Panc1 (cell line): ENCODE results near the gene ACBD3. TPM values are rescaled to one million over a fixed set of nuclear protein-coding genes. Genes with fewer than 3 reads are reported as not detected.
"Not testable (repeated sequence)": the region's sequence is repeated elsewhere in the genome, so short reads cannot be mapped to it uniquely, and the experiment has no call there.

Experiments
- ATAC-seq: fragments of 200-7000 bp; cut with Tn5 transposase; 2 replicates; pipeline ENCODE4 v1.9.1; 2020; ENCODE audit warnings: mild to moderate bottlenecking, moderate library complexity
- BruUV-seq: library from RNA; stranded (reverse); fragments of 400-500 nt; replicated peaks from 2 replicates; lab custom pipeline; 2021; lab: Mats Ljungman, UMichigan
- CTCF ChIA-PET: fragments of 300-600 bp; sonication (Branson Sonifier 250); formaldehyde crosslinking; loops from one replicate; lab custom pipeline; 2022; ENCODE audit warnings: antibody characterized with exemption; lab: Charles Lee
- POLR2A ChIA-PET: fragments of 300-600 bp; sonication (Branson Sonifier 250); formaldehyde crosslinking; loops from one replicate; lab custom pipeline; 2022; ENCODE audit warnings: antibody characterized with exemption; lab: Charles Lee
- DNase-seq: peaks from one replicate; pipeline ENCODE4 v3.0.0-alpha.2; 2010; ENCODE audit warnings: low read depth, low spot score
- H3K27ac ChIP-seq: 2 replicates; pipeline ENCODE4 v1.5.1; 2011; ENCODE audit warnings: mild to moderate bottlenecking, low read length, inconsistent platforms
- H3K27me3 ChIP-seq: fragments of 200-500 bp; sonication (Bioruptor generic); 2 replicates; pipeline ENCODE4 v1.6.0; 2014; ENCODE audit warnings: low read length, inconsistent platforms; ENCODE audit not compliant: control insufficient read depth, insufficient read depth
- H3K36me3 ChIP-seq: fragments of 200-500 bp; sonication (Bioruptor generic); 2 replicates; pipeline ENCODE4 v1.5.1; 2014; ENCODE audit warnings: inconsistent platforms, mild to moderate bottlenecking, low read length, moderate library complexity; ENCODE audit not compliant: control insufficient read depth, insufficient read depth
- H3K4me1 ChIP-seq: 2 replicates; pipeline ENCODE4 v1.5.1; 2011; ENCODE audit warnings: inconsistent platforms, mild to moderate bottlenecking, low read length, moderate library complexity; ENCODE audit not compliant: control insufficient read depth, insufficient read depth
- H3K4me3 ChIP-seq, 2 experiments: 2 replicates each; pipeline ENCODE4 v1.5.1; 2011 to 2012; ENCODE audit warnings: low read depth in 2 of 2, low read length in 2 of 2, mild to moderate bottlenecking in 2 of 2, inconsistent platforms in 1 of 2, moderate library complexity in 1 of 2
- H3K9me3 ChIP-seq: fragments of 200-500 bp; sonication (Bioruptor generic); 2 replicates; pipeline ENCODE4 v1.5.1; 2014; ENCODE audit warnings: low read depth, mild to moderate bottlenecking, inconsistent platforms, low read length, moderate library complexity; ENCODE audit not compliant: control insufficient read depth, insufficient read depth
- POLR2AphosphoS5 ChIP-seq: IDR thresholded peaks from 2 replicates; pipeline ENCODE4 v1.6.1; 2012; ENCODE audit warnings: mild to moderate bottlenecking, low read depth, low read length, moderate library complexity
- SIN3A ChIP-seq: IDR thresholded peaks from 2 replicates; pipeline ENCODE4 v1.6.1; 2012; ENCODE audit warnings: low read depth, mild to moderate bottlenecking, low read length, moderate library complexity, borderline replicate concordance; ENCODE audit not compliant: insufficient read depth
- TCF7L2 ChIP-seq: IDR thresholded peaks from 2 replicates; pipeline ENCODE4 v1.6.1; 2011; ENCODE audit warnings: mild to moderate bottlenecking, low read depth, low read length, inconsistent platforms
- in situ Hi-C: cut with HindIII; loops from 2 replicates; pipeline ENCODE4 v1.10.0; 2016; ENCODE audit warnings: low sequenced_read_pairs, low pct_unique_long_range_greater_than_20kb
- intact Hi-C: fragments of 100-400 bp; cut with micrococcal nuclease; formaldehyde crosslinking; loops from one replicate; pipeline ENCODE4 v1.10.0; 2022; ENCODE audit not compliant: unreplicated experiment
- total RNA-seq: library from RNA; stranded (reverse); gene quantifications from one replicate; pipeline ENCODE4 v1.2.1, GENCODE V29; 2021; ENCODE audit not compliant: unreplicated experiment
- TF ChIP-seq, protein P1 (sequence below): fragments of 450-650 bp; IDR thresholded peaks from 2 replicates; pipeline ENCODE4 v1.5.1; 2017; ENCODE audit warnings: mild to moderate bottlenecking
- TF ChIP-seq, protein P2 (sequence below), 2 experiments: IDR thresholded peaks; 2 replicates each; pipeline ENCODE4 v1.6.1; 2011 to 2012; ENCODE audit warnings: low read depth in 2 of 2, control low read depth in 1 of 2, low read length in 1 of 2, mild to moderate bottlenecking in 1 of 2, moderate library complexity in 1 of 2; ENCODE audit not compliant: insufficient read depth in 1 of 2

The ACBD3 gene
- total RNA-seq, 1 experiment from 2014 or later, result 31.2 TPM

DNA sequence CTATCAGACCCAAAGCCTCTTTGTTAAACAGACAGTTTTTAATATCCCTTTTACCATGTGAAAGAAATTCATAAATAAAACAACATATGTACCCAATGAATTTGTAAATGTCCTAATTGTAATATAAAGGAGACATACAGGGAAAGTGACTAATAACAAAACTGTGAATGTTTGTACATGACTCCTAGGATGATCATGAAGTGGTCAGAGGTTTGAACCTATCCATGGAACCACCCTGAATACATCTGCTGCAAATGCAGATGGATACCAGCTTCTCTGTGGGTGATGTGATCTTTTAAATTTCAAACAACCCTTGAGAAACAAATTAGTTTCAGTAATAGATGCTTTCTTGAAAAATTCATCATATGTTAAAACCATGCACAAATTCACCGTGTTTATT, 16.7 kb upstream of the ACBD3 start:
- Histone ChIP-seq H3K4me1 (no peaks in the 10 kb centered on the region), H3K9me3 (no peaks in the 10 kb centered on the region), H3K36me3 (no peaks in the 10 kb centered on the region), H3K27ac (no peak overlapping the region), H3K4me3 (no peak overlapping the region), H3K27me3 (no peaks in the 10 kb centered on the region)
- in situ Hi-C loops (no loop called here), intact Hi-C loops (no loop called here)
- BruUV-seq, result no TSS peak
- TF ChIP-seq, protein P1, sequence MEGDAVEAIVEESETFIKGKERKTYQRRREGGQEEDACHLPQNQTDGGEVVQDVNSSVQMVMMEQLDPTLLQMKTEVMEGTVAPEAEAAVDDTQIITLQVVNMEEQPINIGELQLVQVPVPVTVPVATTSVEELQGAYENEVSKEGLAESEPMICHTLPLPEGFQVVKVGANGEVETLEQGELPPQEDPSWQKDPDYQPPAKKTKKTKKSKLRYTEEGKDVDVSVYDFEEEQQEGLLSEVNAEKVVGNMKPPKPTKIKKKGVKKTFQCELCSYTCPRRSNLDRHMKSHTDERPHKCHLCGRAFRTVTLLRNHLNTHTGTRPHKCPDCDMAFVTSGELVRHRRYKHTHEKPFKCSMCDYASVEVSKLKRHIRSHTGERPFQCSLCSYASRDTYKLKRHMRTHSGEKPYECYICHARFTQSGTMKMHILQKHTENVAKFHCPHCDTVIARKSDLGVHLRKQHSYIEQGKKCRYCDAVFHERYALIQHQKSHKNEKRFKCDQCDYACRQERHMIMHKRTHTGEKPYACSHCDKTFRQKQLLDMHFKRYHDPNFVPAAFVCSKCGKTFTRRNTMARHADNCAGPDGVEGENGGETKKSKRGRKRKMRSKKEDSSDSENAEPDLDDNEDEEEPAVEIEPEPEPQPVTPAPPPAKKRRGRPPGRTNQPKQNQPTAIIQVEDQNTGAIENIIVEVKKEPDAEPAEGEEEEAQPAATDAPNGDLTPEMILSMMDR, result no peak
- TF ChIP-seq POLR2AphosphoS5 (no peak), SIN3A (no peak), TCF7L2 (no peak)
- TF ChIP-seq, protein P2, sequence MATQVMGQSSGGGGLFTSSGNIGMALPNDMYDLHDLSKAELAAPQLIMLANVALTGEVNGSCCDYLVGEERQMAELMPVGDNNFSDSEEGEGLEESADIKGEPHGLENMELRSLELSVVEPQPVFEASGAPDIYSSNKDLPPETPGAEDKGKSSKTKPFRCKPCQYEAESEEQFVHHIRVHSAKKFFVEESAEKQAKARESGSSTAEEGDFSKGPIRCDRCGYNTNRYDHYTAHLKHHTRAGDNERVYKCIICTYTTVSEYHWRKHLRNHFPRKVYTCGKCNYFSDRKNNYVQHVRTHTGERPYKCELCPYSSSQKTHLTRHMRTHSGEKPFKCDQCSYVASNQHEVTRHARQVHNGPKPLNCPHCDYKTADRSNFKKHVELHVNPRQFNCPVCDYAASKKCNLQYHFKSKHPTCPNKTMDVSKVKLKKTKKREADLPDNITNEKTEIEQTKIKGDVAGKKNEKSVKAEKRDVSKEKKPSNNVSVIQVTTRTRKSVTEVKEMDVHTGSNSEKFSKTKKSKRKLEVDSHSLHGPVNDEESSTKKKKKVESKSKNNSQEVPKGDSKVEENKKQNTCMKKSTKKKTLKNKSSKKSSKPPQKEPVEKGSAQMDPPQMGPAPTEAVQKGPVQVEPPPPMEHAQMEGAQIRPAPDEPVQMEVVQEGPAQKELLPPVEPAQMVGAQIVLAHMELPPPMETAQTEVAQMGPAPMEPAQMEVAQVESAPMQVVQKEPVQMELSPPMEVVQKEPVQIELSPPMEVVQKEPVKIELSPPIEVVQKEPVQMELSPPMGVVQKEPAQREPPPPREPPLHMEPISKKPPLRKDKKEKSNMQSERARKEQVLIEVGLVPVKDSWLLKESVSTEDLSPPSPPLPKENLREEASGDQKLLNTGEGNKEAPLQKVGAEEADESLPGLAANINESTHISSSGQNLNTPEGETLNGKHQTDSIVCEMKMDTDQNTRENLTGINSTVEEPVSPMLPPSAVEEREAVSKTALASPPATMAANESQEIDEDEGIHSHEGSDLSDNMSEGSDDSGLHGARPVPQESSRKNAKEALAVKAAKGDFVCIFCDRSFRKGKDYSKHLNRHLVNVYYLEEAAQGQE (IDR thresholded peaks at IDR 0.05; ENCODE audit: insufficient read depth in 1 of 2, low read depth in 2 of 2, low read length in 1 of 2), result no peak
- ChIA-PET POLR2A (interaction anchor here (0.6 kb wide), 1 partner anchor 27 kb away, joined by 3 read pairs; no protein-coding TSS in a partner anchor), CTCF (interaction anchor here (0.7 kb wide), 1 partner anchor 15 kb away, joined by 4 read pairs; no protein-coding TSS in a partner anchor)
- ATAC-seq, result no peak
- DNase-seq, result no peak

DNA sequence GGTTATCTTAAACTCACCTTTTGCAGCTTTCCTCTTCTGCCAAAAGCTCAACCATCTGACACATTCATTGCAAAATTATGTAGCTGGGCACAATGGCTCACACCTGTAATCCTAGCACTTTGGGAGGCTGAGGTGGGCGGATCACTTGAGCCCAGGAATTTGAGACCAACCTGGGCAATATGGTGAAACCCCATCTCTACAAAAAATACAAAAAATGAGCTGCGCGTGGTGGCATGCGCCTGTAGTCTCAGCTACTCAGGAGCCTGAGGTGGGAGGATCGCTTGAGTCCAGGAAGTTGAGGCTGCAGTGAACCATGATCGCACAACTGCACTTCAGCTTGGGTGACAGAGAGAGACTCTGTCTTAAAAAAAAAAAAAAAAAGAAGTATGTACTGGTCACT, 16.1 kb upstream of the ACBD3 start:
- H3K27me3 ChIP-seq, H3K9me3 ChIP-seq, H3K4me3 ChIP-seq, H3K27ac ChIP-seq, H3K4me1 ChIP-seq, in situ Hi-C loops, DNase-seq, BruUV-seq, ATAC-seq, intact Hi-C loops, H3K36me3 ChIP-seq: not testable (repeated sequence)
- ChIA-PET CTCF (interaction anchor here (0.7 kb wide), 1 partner anchor 16 kb away, joined by 4 read pairs; no protein-coding TSS in a partner anchor), POLR2A (interaction anchor here (0.6 kb wide), 1 partner anchor 27 kb away, joined by 3 read pairs; no protein-coding TSS in a partner anchor)

DNA sequence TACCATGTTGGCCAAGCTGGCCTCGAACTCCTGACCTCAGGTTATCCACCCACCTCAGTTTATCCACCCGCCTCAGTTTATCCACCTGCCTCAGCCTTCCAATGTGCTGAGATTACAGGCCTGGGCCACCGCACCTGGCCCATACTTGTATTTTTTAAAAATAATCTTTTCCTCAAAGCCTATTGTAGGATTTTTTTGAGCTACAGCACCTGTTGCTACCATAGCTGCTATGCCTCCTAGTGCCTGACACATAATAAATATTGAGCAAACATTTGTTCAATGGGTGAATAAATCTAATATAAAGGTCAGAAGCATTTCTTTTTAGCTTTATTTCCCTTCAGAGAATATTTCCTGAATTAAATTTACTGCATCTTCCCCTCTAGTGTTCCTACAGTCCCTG, 15.7 kb upstream of the ACBD3 start:
- intact Hi-C loops (no loop called here), in situ Hi-C loops (no loop called here)
- POLR2A ChIA-PET, result no interaction called here
- DNase-seq (no peak), ATAC-seq (no peak)
- H3K4me1 ChIP-seq, result no peaks in the 10 kb centered on the region
- no peak overlapping the region for H3K27ac ChIP-seq
- H3K9me3 ChIP-seq, result no peaks in the 10 kb centered on the region
- TF ChIP-seq SIN3A, result no peak
- TF ChIP-seq, protein P1, result no peak
- TF ChIP-seq TCF7L2, result no peak
- TF ChIP-seq, protein P2 (IDR thresholded peaks at IDR 0.05; ENCODE audit: insufficient read depth in 1 of 2, low read depth in 2 of 2, low read length in 1 of 2), result no peak
- no peak for TF ChIP-seq POLR2AphosphoS5
- no peak overlapping the region for H3K4me3 ChIP-seq
- no peaks in the 10 kb centered on the region for H3K36me3 ChIP-seq
- CTCF ChIA-PET, result no interaction called here
- no peaks in the 10 kb centered on the region for H3K27me3 ChIP-seq
- no TSS peak for BruUV-seq
